GM18520 (cell line): ENCODE data around the gene SCYGR2.

Experiments used
- ATAC-seq: cut with Tn5 transposase; IDR thresholded peaks from one replicate; pipeline ENCODE4 v1.9.1; 2021; ENCODE audit not compliant: unreplicated experiment

SCYGR2 gene

GRCh38 chr2:227612546-227613271 is 14.0 kb downstream of the SCYGR2 start:
- no peak for ATAC-seq

- no peak for ATAC-seq
Measured at GRCh38 chr2:227613272-227613660, 14.6 kb downstream of the SCYGR2 start.

- no peak for ATAC-seq
Measured at GRCh38 chr2:227614246-227614645, 15.6 kb downstream of the SCYGR2 start.

- no peak for ATAC-seq
Measured at GRCh38 chr2:227614740-227615139, 16.0 kb downstream of the SCYGR2 start, which contains the start of gene SCYGR3. Gene SCYGR3, minus strand, starts transcription at chr2:227614840. Its CDS starts 0 bp downstream, at chr2:227614840.

GRCh38 chr2:227615181-227615580 is 16.5 kb downstream of the SCYGR2 start:
- no peak for ATAC-seq

- no peak for ATAC-seq
Measured at GRCh38 chr2:227615906-227616305, 17.2 kb downstream of the SCYGR2 start.

- no peak for ATAC-seq
Measured at GRCh38 chr2:227616631-227617030, 17.9 kb downstream of the SCYGR2 start.

- ATAC-seq = no peak
Measured at GRCh38 chr2:227617316-227618230, 18.9 kb downstream of the SCYGR2 start, which contains the start of gene SCYGR4. Gene SCYGR4, plus strand, starts transcription at chr2:227617498. Its CDS starts 0 bp downstream, at chr2:227617498.

GRCh38 chr2:227623226-227623625 is 24.5 kb downstream of the SCYGR2 start:
- no peak for ATAC-seq

GRCh38 chr2:227625420-227625819 is 26.7 kb downstream of the SCYGR2 start:
- ATAC-seq = no peak

- no peak for ATAC-seq
Measured at GRCh38 chr2:227626580-227627151, 28.0 kb downstream of the SCYGR2 start.

- peak; percentile 100 for ATAC-seq
Measured at GRCh38 chr2:227627769-227628168, 29.1 kb downstream of the SCYGR2 start.

- ATAC-seq = no peak
Measured at GRCh38 chr2:227629435-227629834, 30.7 kb downstream of the SCYGR2 start.

GRCh38 chr2:227630322-227630721 is 31.6 kb downstream of the SCYGR2 start:
- no peak for ATAC-seq

GRCh38 chr2:227632827-227633226 is 34.1 kb downstream of the SCYGR2 start:
- ATAC-seq = no peak

- no peak for ATAC-seq
Measured at GRCh38 chr2:227634201-227634600, 35.5 kb downstream of the SCYGR2 start.

- no peak for ATAC-seq
Measured at GRCh38 chr2:227642656-227643055, 44.0 kb downstream of the SCYGR2 start.

- no peak for ATAC-seq
Measured at GRCh38 chr2:227643990-227644551, 45.4 kb downstream of the SCYGR2 start.
